ENCODE results near the gene CCDC88C.

Gene CCDC88C

DNA sequence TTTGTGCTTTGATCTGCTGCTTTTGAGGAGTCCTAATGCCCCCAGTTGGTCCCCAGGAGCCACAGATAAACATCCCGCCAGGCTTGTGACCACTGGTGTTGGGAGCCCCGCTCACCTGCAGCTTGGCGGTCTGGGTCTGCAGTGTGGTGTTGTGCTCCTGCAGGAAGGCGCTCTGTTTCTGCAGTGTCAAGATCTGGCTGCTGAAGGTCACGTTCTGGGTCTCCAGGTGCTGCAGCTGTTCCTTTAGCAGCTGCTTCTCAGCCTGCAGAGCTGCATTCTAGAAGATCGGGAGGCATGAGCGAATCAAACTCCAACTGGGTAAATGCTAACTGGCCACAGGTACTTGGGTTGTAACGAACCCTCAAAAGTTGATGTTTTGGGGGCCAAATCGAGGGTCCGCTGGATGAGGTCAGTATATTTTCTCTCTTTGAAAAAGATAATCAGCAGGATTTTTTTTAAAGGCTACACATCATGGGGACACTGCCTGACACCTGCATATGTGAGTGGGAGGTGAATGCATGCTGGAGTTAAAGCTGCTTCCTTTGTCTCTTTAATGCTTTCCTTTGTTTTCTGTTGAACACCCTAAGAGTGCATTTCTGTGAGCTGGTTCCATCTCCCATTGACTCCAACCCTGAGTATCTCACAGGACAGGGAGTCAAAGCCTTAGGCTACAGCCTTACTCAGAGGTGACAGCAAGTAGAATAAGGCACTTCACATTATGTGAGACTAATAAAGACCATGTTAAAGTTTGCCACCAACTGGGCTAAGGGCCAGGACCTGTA, 111.8 kb downstream of the CCDC88C start:
- DNase-seq: no peak

GRCh38 chr14:91303924-91304229, 113.7 kb downstream of the CCDC88C start:
- DNase-seq: no peak

- DNase-seq: no peak
Observed at GRCh38 chr14:91303091-91303923, 114.3 kb downstream of the CCDC88C start.

- DNase-seq: no peak
Observed at GRCh38 chr14:91302391-91302790, 115.2 kb downstream of the CCDC88C start.

- no peak for DNase-seq
Observed at GRCh38 chr14:91300957-91301356, 116.7 kb downstream of the CCDC88C start.

DNA sequence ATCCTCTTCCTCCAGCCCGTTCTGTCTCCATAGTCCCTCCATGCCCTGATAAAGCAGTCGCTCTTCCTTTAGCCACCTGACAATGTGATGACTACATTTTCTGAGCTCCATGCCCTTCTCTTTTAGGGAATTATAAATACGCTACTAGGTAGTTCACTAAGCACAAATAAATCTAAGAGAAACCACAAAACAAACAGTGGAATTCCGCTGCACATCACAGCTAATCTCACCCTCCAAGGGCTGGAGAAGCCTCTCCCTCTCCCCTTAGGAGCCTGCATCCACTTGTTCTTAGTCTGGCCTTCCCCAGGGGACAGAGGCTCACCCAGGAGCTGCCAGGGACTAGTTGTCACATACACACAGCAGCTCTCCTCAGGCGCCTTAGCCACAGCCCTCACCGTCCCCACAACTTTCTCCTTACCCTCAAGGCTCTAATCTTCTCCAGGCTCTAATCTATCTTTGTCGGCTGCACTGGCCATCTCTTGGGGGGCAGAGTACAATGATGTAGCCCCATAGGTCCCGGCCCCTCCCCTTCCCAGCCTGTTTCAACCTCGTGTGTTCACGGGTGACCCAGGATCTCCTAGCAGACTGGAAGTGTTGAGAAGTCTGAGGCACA, 117.2 kb downstream of the CCDC88C start:
- no peak for DNase-seq

- no peak for DNase-seq
Observed at GRCh38 chr14:91299121-91300115, 118.2 kb downstream of the CCDC88C start.

- no peak for DNase-seq
Observed at GRCh38 chr14:91298576-91298975, 119.0 kb downstream of the CCDC88C start.

DNA sequence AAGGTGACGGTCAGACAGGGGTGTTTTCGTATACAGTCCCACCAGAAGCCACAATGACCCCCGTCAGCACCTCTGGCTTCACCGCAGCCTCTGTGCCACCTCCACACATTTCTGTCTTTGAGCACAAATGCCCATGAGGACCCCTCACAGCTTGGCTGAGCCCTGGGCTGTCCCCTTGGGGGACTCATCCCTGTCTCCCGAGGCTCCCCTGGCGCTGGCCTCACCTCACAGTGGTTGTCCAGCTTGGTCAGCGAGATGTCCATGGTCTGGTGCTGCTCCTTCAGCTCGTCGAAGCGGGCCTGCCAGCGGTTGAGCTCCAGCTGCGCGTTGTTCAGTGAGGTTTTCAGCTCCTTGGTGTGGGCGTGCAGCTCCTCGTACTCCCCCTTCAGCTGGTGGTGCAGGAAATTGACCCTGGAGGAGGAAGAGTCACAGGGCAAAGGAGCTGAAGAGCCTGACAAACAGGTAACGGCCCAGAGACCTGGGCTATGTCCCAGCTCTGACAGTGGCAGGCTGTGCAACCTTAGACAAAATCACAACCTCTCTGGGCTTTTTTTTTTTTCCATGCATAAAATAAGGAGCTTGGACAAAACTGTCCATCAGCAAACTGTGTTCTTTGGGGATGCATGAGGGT, 120.4 kb downstream of the CCDC88C start:
- no peak for DNase-seq

GRCh38 chr14:91295851-91296796, 121.5 kb downstream of the CCDC88C start:
- no peak for DNase-seq

GRCh38 chr14:91295276-91295845, 122.3 kb downstream of the CCDC88C start:
- no peak for DNase-seq

- no peak for DNase-seq
Observed at GRCh38 chr14:91294153-91294552, 123.5 kb downstream of the CCDC88C start.

DNA sequence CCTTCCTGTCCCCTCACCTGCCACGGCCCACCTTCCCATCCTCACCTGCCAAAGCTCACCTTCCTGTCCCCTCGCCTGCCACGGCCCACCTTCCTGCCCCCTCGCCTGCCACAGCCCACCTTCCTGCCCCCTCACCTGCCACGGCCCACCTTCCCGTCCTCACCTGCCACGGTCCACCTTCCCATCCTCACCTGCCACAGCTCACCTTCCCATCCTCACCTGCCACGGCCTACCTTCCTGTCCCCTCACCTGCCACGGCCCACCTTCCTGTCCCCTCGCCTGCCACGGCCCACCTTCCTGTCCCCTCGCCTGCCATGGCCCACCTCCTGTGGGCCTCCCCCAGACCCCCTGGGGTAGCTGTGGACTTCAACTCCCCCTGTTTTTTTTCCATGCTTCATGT, 124.3 kb downstream of the CCDC88C start:
- DNase-seq: no peak

- DNase-seq: no peak
Observed at GRCh38 chr14:91292491-91292890, 125.1 kb downstream of the CCDC88C start.

DNA sequence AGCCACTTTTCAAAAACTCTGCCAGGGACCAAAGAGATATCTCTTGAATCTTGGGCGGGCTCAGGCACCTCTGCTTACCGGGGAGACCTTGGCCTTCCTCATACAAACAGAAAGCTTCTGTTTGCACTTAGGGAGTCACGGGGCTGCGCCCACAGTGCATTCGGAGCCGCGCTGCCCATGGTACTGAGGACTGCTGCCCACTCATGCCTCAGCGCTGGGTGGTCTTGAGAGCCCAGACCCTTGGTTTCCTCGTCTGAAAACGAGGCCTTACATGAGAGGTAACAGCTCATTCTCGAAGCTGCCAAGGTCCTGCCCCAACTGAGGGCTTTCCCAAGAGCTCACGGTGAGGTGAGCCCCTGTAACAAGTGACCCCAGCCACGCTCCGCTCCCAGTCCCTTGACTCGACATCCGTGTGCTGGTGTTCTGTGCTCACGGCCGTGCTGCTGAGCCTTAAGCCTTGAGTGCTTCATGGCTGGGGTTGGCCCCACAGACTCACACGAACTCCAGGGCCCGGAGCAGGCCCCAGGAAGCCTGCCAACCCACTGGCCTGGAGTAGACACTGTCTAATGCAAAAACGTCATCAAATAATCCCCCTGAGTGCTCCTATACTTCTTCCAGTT, 125.7 kb downstream of the CCDC88C start:
- DNase-seq: no peak

- no peak for DNase-seq
Observed at GRCh38 chr14:91290986-91291385, 126.6 kb downstream of the CCDC88C start.

DNA sequence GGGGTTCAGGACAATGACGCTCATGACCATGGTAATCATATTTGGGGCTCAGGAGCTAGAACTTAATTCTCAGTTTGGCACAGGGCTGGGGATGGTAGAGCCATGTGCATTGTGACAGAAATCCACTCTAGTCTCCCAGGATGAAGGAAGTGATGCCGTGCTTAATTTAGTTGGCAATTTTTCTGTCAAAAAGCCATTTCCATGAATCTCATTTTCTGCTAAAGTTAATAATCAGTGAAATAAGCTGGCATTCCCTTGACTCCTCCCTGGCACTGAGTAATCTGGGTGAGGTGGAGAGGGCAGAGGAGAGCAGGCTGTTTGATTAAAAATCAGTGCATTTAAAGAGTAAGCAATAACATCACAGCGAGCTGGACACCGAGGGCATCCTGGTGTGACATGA, 128.2 kb downstream of the CCDC88C start:
- DNase-seq: no peak

GRCh38 chr14:91288876-91289275, 128.7 kb downstream of the CCDC88C start:
- no peak for DNase-seq

DNA sequence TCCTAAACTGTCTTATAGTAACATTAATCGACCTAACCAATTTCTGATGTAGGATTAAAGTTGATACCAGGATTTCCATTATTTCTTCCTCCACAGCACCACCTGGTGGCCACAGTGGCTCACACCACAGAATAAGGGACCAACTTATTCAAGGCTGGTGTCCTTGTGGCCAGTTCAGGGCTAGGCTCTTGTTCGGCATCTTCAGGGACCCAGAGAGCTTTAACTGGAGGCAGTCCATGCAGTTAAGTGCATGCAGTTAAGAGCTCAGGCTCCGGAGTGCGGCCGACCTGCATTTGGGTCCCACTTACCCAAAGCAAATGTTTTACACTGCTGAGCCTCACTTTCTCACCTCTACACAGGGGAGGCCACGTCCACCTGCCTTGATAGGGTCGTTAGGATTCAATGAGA, 131.1 kb downstream of the CCDC88C start:
- peak; percentile 93 for DNase-seq

All from NCI-H1694 treated with DMSO at 0.1 percent for 48 hours (cell line).